Fibroblast of lung (primary cell): ENCODE measurements around the gene KRTCAP2.

Experiments
- EZH2 ChIP-seq: IDR thresholded peaks from 2 replicates; pipeline ENCODE4 v1.5.1; 2012; ENCODE audit warnings: low read length, control low read depth, mild to moderate bottlenecking; ENCODE audit errors: missing control alignments
- TF ChIP-seq, protein P1 (sequence below), 2 donors: IDR thresholded peaks in 1 of 2; conservative IDR thresholded peaks in 1 of 2; 1 replicate in 1 of 2; 2 replicates in 1 of 2; pipeline ENCODE4 v1.5.1; 2011 to 2012; ENCODE audit warnings: low read length in 2 of 2, control low read depth in 1 of 2, inconsistent platforms in 1 of 2, low read depth in 1 of 2, mild to moderate bottlenecking in 1 of 2

GRCh38 chr1:155170806-155171205 is 2.3 kb downstream of the KRTCAP2 start:
- TF ChIP-seq, protein P1, sequence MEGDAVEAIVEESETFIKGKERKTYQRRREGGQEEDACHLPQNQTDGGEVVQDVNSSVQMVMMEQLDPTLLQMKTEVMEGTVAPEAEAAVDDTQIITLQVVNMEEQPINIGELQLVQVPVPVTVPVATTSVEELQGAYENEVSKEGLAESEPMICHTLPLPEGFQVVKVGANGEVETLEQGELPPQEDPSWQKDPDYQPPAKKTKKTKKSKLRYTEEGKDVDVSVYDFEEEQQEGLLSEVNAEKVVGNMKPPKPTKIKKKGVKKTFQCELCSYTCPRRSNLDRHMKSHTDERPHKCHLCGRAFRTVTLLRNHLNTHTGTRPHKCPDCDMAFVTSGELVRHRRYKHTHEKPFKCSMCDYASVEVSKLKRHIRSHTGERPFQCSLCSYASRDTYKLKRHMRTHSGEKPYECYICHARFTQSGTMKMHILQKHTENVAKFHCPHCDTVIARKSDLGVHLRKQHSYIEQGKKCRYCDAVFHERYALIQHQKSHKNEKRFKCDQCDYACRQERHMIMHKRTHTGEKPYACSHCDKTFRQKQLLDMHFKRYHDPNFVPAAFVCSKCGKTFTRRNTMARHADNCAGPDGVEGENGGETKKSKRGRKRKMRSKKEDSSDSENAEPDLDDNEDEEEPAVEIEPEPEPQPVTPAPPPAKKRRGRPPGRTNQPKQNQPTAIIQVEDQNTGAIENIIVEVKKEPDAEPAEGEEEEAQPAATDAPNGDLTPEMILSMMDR (conservative IDR thresholded peaks at IDR 0.05 in 1 of 2, IDR thresholded peaks at IDR 0.05 in 1 of 2; ENCODE audit: low read depth in 1 of 2, low read length in 2 of 2), result no peak
- no peak for TF ChIP-seq EZH2
